HEK293T (cell line): Measurements from ENCODE around the gene PRPS1L1.
A peak's percentile ranks its signal among the peaks of the same experiment; 100 is the strongest.

Experiments
- CTCF ChIA-PET: fragments of 350-600 bp; formaldehyde crosslinking; extraction: SDS; loops from one replicate; lab custom pipeline; 2021; ENCODE audit warnings: antibody characterized with exemption, inconsistent platforms; lab: Yijun Ruan, JAX
- POLR2A ChIA-PET: fragments of 350-600 bp; formaldehyde crosslinking; extraction: SDS; loops from one replicate; lab custom pipeline; 2020; ENCODE audit warnings: antibody characterized with exemption, inconsistent platforms; lab: Yijun Ruan, JAX
- DNase-seq: peaks from one replicate; pipeline ENCODE4 v3.0.0; 2012; ENCODE audit warnings: mixed read lengths; ENCODE audit errors: extremely low spot score
- ARNT ChIP-seq: fragments of 450-650 bp; IDR thresholded peaks from 2 replicates; pipeline ENCODE4 v1.6.1; 2017; ENCODE audit warnings: mild to moderate bottlenecking
- BHLHE40 ChIP-seq: fragments of 450-650 bp; IDR thresholded peaks from 2 replicates; pipeline ENCODE4 v1.6.1; 2016; ENCODE audit warnings: mild to moderate bottlenecking, moderate library complexity, borderline replicate concordance
- CTBP1 ChIP-seq: fragments of 450-650 bp; IDR thresholded peaks from 2 replicates; pipeline ENCODE4 v1.6.1; 2016; ENCODE audit warnings: borderline replicate concordance
- ELF4 ChIP-seq: fragments of 450-650 bp; IDR thresholded peaks from 2 replicates; pipeline ENCODE4 v1.6.1; 2017; ENCODE audit warnings: antibody characterized with exemption
- FOXA1 ChIP-seq: fragments of 450-650 bp; IDR thresholded peaks from 2 replicates; pipeline ENCODE4 v1.6.1; 2016; ENCODE audit warnings: mild to moderate bottlenecking
- FOXK2 ChIP-seq: fragments of 450-650 bp; IDR thresholded peaks from 2 replicates; pipeline ENCODE4 v1.6.1; 2016; ENCODE audit warnings: mild to moderate bottlenecking
- FOXM1 ChIP-seq: fragments of 450-650 bp; IDR thresholded peaks from 2 replicates; pipeline ENCODE4 v1.6.1; 2017; ENCODE audit warnings: mild to moderate bottlenecking, borderline replicate concordance
- HDGF ChIP-seq: fragments of 450-650 bp; IDR thresholded peaks from 2 replicates; pipeline ENCODE4 v1.6.1; 2017; ENCODE audit warnings: antibody characterized with exemption, borderline replicate concordance
- L3MBTL2 ChIP-seq: fragments of 450-650 bp; conservative IDR thresholded peaks from 2 replicates; pipeline ENCODE4 v1.6.1; 2016; ENCODE audit warnings: mild to moderate bottlenecking
- LEF1 ChIP-seq: fragments of 450-650 bp; IDR thresholded peaks from 2 replicates; pipeline ENCODE4 v1.6.1; 2017; ENCODE audit warnings: mild to moderate bottlenecking, borderline replicate concordance
- NFRKB ChIP-seq: fragments of 450-650 bp; IDR thresholded peaks from 2 replicates; pipeline ENCODE4 v1.6.1; 2016; ENCODE audit warnings: mild to moderate bottlenecking, moderate library complexity
- SP1 ChIP-seq: fragments of 450-650 bp; IDR thresholded peaks from 2 replicates; pipeline ENCODE4 v1.6.1; 2017
- SUZ12 ChIP-seq: fragments of 450-650 bp; IDR thresholded peaks from 2 replicates; pipeline ENCODE4 v1.6.1; 2016; ENCODE audit warnings: mild to moderate bottlenecking
- TARDBP ChIP-seq: fragments of 450-650 bp; IDR thresholded peaks from 2 replicates; pipeline ENCODE4 v1.6.1; 2016
- ZNF384 ChIP-seq: fragments of 450-650 bp; IDR thresholded peaks from 2 replicates; pipeline ENCODE4 v1.6.1; 2016
- TF ChIP-seq, protein P1 (sequence below): fragments of 450-650 bp; IDR thresholded peaks from 2 replicates; pipeline ENCODE4 v1.6.1; 2016

PRPS1L1 gene

DNA sequence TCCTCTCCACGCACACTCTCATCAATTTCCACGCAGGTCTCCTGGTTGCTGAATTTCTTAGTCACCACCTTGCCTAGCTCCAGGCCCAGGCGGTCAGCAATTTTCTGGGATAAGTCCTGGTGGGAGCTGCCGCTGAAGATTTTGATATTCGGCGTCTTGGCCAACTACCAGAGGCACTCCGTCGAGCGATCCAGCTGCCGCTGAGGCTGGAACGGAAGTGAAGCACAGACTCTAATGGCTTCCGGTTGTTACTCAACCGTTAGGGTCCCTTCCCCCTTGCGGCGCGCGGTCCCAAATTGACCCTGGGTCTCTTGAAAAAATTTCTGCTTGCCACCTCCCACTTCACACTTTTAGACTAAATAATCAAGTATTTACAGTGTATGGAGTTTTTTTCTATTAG, at the start of gene PRPS1L1:
PRPS1L1 (minus strand) TSS at position 219 of the 400 bp plus-strand sequence.
- DNase-seq = no peak
- POLR2A ChIA-PET = no interaction called here
- CTCF ChIA-PET = no interaction called here
- TF ChIP-seq ELF4 (no peak), ARNT (no peak), SUZ12 (no peak), TARDBP (no peak), BHLHE40 (no peak), ZNF384 (no peak), NFRKB (no peak), L3MBTL2 (no peak), FOXM1 (no peak), FOXK2 (no peak), LEF1 (no peak), FOXA1 (no peak), SP1 (no peak), HDGF (no peak), CTBP1 (no peak)
- TF ChIP-seq, protein P1, sequence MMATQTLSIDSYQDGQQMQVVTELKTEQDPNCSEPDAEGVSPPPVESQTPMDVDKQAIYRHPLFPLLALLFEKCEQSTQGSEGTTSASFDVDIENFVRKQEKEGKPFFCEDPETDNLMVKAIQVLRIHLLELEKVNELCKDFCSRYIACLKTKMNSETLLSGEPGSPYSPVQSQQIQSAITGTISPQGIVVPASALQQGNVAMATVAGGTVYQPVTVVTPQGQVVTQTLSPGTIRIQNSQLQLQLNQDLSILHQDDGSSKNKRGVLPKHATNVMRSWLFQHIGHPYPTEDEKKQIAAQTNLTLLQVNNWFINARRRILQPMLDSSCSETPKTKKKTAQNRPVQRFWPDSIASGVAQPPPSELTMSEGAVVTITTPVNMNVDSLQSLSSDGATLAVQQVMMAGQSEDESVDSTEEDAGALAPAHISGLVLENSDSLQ = no peak

GRCh38 chr7:18076461-18076860, 48.8 kb upstream of the PRPS1L1 start:
- no peak for DNase-seq
- CTCF ChIA-PET = interaction anchor here (1.0 kb wide), 1 partner anchor 18 kb away, joined by 3 read pairs; no protein-coding TSS in a partner anchor
- TF ChIP-seq ELF4 (no peak), LEF1 (no peak), CTBP1 (no peak), ZNF384 (no peak)
- POLR2A ChIA-PET = no interaction called here

DNA sequence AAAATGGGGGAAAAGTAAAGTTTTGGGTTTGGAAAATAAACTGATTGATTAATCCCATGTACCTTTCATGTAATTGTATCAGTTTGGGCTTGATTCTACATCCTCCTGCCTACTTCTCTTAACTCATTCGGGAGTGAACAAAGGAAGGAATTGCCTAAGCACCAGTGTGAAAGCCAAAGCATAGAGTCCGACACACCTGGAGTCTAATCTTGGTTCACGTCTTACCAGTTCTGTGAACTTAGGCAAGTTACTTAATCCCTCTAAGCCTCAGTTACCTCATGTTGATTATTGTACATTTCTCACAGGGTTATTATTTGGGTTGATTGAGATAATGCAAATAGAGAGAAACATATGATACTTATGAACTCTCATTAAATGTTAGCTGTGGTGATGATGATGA, 41.1 kb upstream of the PRPS1L1 start:
- CTCF ChIA-PET = no interaction called here
- POLR2A ChIA-PET = no interaction called here
- DNase-seq = no peak
- TF ChIP-seq L3MBTL2 (no peak), CTBP1 (no peak), SP1 (no peak), HDGF (no peak)

GRCh38 chr7:18064242-18064838, 36.7 kb upstream of the PRPS1L1 start:
- ChIA-PET CTCF (interaction anchor here (0.7 to 1.2 kb wide), 2 partner anchors 21 to 43 kb away, joined by 3 to 4 read pairs; no protein-coding TSS in a partner anchor), POLR2A (no interaction called here)
- peak; percentile 39 for DNase-seq
- TF ChIP-seq HDGF = no peak
- TF ChIP-seq NFRKB = no peak
- no peak for TF ChIP-seq FOXK2
- TF ChIP-seq ELF4 = no peak

- TF ChIP-seq SUZ12 (no peak), L3MBTL2 (no peak), ARNT (no peak), TARDBP (no peak), FOXK2 (no peak), BHLHE40 (no peak), HDGF (no peak), SP1 (no peak), FOXA1 (no peak), NFRKB (no peak), LEF1 (no peak), CTBP1 (no peak), ZNF384 (no peak), FOXM1 (no peak), ELF4 (no peak)
- TF ChIP-seq, protein P1 = no peak
- DNase-seq = no peak
- ChIA-PET POLR2A (no interaction called here), CTCF (interaction anchor here (0.7 to 1.2 kb wide), 2 partner anchors 22 to 42 kb away, joined by 3 to 4 read pairs; no protein-coding TSS in a partner anchor)
Observed at GRCh38 chr7:18063149-18063901, 35.7 kb upstream of the PRPS1L1 start.

DNA sequence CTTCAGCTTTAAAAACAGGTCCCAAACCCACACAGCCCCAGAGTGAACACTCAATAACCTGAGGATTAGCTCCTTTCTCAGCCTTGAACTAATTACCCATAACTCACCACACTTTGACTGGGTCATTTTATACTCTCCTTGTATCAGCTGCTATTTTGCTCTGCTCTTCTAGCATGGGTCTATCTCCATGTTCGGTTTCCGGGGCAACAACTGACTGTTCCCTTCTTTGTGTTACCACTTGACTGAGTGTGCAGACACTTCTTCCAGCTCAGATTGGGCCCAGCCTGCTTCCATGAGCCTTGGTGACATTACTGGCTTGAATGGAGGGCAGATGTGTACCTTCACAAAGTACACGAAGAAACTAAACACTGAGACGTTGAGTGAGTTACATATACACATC, 31.5 kb upstream of the PRPS1L1 start:
- DNase-seq = no peak
- POLR2A ChIA-PET = no interaction called here
- CTCF ChIA-PET = no interaction called here
- TF ChIP-seq, protein P1 = no peak
- TF ChIP-seq FOXK2 (no peak), ZNF384 (no peak), SP1 (no peak), ARNT (no peak), L3MBTL2 (no peak), CTBP1 (no peak), FOXA1 (no peak), TARDBP (no peak), HDGF (no peak), NFRKB (no peak)
